Hematopoietic multipotent progenitor cell treated with erythropoietin and hydrocortisone succinate and interleukin-3 and kit ligand, for 8 days (in vitro differentiated cells): ENCODE measurements around the gene MAN1C1.
"Not testable (repeated sequence)": the region's sequence is repeated elsewhere in the genome, so short reads cannot be mapped to it uniquely, and the experiment has no call there.

ENCODE experiments used
- DNase-seq: peaks from one replicate; pipeline ENCODE4 v3.0.0-alpha.2; 2015

The MAN1C1 gene

DNA sequence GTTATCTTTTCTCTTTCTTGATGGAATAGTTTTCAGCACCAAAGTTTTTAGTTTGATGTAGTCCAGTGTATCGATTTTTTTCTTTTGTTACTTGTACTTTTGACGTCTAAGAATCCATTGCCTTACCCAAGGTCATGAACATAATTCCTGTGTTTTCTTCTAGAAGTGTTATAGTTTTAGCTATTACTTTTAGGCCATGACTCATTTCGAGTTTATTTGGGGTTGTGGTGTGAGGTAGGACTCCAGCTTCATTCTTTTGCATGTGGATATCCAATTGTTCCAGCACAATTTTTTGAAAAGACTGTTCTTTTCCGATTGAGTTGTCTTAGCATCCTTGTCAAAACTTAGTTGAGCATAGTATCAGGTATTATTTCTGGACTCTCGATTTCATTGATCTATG, 104.0 kb downstream of the MAN1C1 start:
- no peak for DNase-seq

DNA sequence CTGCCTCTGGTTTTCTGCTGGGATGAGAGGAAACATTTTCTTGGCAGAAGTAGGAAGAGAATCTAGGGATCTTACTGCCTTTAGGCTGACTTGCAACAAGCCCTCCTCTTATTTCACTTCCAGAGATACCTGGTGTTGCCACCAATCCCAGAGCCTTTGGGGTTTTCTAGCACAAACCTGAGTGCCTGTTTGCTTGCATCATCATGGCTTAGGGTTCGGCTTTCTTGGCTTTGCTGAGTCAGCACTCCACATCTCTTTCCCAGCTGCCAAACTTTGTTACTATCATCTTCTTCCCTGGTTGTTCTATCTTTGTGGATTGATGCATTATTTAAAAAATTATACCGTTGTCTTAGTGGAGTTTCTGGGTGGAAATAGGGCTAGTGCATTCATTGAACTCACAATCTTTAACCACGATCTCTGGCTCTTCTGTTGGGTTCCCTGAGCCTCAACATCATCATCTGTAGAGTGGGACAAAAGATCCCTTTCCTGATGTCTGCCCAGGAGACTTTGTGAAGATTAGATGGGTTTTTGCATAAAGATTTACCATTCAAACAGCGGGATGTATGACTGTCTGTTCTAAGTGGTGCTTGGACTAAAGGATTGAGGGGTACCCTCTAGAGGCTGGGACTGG, 106.8 kb downstream of the MAN1C1 start:
- DNase-seq = no peak

DNA sequence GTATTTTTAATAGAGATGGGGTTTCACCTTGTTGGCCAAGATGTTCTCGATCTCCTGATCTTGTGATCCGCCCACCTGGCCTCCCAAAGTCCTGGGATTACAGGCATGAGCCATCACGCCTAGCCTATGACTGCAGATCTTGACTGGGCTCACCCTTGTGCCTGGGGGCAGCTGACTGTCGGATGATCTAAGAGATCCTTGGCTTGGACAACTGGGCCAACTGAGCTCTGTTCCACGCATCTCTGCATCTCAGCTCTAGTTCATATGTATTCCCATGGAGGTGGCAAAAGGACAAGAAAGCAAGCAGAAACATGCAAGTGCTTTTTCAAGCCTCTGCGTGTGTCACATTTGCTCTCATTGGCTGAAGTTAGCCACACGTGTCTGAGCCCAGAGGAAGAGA, 107.6 kb downstream of the MAN1C1 start:
- DNase-seq = no peak

DNA sequence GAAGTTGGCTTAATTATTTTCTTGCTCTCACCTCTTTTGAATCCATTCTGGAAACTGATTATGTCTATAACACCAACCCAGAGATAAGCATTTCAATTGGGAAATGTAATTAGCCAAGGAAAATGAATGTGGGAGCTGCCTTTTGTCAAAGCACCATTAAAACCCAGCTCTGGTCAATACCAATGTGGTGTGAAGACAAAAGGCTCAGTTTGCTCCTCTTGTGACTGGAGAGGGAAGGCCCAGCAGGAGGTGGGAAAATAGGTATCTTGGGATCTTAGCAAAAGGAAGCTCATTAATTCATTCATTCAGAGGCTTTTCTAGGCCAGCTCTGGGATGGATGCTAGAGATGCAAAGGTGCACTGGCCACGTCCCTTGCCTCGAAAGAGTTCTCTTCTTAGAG, 108.4 kb downstream of the MAN1C1 start:
- no peak for DNase-seq

DNA sequence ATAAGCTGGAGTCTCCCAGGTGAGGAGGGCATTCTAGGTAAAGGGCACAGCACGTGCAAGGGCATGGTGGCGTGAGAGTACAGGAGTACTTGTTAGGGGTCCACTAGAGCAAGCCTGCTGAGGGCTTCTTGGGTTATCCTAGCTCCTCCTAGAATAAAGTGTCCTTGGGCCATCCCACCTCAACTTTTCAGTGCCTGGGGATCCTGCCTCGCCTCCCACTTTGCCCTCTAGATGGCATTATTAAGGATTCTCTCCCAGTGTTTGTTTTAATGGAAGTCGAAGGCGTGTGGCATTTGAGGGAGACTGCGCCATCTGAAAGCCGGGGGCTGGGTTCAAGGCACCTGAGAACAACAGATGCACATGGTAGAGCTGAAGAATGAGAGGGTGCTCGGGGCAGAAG, 108.9 kb downstream of the MAN1C1 start:
- no peak for DNase-seq

DNA sequence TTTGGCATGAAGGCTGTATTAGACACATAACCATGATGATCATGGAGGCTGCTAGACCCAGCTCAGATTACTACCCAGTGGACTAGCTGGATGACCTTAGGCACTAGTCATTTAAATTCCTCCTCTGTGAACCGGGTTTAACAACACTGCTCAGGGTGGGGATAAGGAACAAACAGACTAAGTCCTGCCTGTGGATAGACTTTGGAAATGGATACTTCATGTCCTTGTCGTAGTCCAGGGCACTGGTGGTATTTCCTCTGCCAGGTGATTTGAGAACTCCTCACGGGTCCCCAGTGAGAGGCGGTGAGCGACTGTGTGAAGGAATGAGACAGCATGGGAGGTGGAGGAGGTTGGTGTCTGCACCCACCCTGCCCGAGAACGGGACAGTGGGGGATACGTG, 110.5 kb downstream of the MAN1C1 start:
- no peak for DNase-seq

DNA sequence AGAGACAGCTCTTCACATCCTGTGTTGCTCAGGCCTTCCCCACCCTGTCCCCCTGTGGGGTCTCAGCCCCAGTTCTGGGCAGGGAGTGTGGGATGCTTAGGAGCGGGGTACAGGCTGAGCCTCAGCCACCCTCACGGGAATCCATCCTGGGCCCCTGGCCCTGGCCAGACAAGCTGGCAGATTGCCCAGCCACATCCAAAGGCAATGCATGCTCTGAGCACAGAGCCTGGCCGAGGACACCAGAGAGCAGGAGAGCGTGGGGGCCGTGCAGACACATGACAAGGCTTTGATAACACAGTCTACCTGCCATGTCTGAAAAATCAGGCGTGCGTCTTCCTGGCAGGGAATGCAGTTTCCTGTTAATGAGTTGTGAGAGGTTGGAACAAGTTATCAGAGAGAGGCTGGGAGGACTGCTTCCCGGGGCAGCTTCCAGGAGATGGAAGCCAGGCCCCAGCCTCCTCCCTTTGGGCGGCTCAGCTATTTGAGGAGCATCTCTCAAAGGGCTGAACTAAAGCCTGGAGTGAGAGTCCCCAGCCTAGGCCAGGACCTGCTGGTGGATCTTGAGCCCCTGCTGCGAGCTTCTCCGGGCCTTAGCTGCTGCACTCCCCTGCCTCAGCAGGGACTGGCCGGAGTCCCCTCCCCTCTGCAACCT, 111.2 kb downstream of the MAN1C1 start:
- DNase-seq = no peak

DNA sequence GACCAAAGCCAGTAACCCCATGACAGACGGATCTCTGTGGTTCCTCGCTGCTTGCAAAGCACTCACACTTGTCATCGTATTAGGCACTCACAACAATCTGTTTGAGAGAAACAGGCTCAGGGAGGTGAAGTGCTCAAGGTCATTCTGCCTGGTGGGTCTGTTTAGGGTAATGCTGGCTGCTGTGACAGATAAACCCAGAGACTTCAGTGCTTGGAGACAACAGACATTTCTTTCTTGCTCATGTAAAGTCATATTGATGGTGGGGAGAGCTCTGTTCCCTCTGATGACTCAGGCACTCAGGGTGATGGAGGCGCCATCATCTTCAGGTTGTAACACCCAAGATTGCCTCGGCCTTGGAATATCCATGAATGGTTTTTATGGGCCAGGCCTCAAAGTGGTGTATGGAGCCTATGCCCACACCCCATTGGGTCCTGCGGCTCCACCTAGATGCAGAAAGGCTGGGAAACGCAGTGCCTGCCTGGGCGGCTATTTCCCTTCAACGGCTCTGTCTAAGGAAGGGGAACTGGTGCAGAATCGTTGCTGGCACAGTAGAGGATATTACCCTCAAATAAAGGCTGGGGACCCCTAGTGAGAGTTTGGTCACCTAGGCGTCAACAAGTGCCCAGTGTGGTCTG, 111.8 kb downstream of the MAN1C1 start:
- DNase-seq = no peak

DNA sequence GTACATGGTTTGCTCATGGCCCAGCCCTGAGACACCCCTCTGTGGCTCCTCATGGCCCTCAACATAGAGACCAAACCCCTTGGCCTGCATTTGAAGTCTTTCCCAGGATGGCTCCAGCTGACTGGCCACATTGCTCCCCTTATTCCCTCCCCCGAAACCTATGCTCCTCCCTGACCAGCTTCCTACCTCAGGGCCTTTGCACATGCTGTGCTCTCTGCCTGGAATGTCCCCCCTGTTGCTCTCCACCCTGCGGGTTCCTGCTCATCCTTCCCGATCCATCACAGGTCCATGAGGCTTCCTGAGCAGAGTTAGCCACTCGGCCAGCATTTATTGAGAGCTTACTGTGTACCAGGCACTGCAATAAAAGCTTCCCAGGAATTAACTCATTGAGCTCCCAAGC, 112.5 kb downstream of the MAN1C1 start:
- DNase-seq = no peak

DNA sequence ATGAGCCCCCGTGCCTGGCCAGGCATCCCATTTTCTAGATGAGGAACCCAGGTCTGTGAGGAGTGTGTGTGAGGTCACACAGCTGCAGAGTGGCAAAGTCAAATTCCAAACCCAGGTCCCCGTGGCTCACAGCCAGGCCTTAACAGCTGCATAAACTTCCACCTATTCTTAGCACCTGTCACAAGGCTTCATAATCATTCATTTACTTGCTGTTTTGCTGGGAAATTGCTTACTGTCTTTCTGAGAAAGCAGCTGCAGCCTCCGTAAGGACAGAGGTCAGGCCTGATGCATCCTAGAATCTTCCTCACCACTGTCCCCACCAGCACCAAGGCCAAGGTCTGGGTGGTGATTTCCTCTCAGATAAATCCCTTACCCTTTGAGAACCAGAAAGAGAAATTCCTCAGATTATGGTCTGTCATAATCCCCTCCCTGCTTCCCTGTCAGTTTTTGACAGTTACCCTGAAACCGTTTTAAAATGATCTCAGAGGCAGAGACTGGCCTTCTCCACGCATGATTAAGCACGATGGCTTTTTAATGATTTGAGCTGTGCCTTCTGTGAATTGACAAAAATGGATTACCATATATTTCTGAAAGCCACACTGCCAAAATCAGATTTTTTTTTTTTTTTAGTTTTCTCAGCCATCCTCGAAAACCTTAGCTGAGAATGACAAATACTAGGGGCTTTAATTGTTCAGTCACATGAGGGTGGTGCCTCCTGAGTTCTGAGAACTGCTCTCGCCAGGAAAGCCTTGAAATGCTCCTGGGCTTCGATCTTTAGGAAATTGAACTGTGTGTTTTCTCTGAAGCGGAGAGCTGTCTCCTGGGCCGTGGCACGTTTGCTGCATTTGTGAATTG, 113.4 kb downstream of the MAN1C1 start:
- DNase-seq = no peak

DNA sequence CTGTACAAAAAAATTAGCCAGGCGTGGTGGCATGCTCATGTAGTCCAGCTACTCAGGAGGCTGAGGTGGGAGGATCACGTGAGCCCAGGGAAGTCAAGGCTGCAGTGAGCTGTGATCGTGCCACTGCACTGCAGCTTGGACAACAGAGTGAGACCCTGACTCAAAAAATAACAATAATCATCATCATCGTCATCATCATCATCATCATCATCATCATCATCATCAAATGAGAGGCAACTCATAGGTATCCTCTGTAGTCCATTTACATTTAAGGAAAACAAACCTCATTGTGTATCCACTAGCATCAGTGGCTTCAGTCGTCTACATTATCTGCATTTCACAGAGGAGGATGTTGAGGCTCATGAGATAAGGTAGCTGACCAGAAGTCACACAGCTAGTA, 114.6 kb downstream of the MAN1C1 start:
- no peak for DNase-seq

DNA sequence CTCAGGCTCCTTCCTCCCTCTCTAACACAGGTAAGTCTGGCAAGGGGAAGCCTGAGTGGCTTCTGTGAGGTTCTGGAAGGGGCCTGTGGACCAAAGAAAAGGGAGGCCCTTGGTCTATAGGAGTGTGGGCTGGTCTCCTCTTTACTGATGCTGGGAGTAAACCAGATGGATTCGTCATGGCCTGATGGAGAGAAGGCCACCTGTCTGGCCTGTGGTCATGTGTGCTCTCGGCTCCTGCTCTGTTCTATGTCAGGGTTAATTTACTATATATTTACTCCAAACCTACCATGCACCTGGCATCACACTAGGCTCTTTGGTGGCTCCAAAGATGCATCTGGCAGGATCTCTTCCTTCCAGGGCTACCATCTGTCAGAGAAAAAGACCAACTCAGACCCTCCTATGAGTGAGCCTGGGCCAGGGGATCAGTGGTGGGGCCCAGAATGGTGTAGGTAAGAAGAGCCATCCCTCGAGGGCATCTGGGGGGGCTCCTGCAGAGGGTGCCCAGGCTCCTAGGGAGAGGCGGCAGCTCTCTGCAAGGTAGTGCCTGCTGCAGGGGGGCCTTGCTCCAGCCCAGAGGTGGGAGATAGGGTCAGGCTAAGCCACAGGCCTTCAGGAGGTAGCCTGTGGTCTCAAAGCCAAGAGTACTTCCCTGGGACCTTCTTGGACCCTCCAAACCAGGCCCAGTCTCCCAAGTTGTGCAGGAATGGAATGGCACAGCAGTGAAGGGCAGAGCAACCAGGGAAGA, 115.2 kb downstream of the MAN1C1 start:
- no peak for DNase-seq

DNA sequence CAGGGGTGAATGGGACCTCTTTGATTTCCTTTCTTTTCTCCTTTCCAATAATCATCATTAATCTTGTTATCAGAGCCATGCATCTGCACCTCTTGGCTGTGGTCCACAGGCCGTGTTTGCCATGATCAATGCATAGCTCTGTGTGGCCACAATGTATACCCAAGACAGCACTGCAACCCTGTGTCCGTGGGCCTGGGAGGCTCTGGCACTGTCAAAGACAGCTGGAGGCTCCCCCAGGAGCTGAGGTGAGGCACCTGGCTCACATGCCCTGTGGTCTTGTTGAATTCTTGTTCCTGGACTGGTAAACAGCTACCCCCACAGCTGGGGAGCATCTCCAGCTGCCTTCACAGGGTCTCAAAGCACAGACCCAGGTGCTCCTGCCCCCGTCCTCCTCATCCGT, 116.2 kb downstream of the MAN1C1 start:
- DNase-seq = no peak

DNA sequence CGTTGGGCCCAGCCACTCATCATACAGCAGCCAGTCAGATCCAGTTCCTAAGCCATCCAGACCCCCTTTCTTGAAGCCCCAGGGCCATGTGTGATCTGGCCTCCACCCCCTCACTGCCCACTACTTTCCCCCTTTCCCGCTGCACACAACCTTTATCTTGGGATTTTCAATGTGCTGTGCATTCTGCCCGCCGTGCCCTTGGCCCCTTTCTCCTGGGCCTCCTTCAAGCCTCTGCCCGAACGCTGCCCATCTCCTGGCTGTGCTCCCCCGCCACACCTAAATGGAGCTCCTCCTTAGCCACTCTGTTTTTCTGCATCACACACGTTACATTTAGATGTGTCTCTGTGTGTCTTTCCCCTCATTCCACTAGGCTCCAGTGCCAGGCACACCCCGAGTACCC, 116.7 kb downstream of the MAN1C1 start:
- no peak for DNase-seq

DNA sequence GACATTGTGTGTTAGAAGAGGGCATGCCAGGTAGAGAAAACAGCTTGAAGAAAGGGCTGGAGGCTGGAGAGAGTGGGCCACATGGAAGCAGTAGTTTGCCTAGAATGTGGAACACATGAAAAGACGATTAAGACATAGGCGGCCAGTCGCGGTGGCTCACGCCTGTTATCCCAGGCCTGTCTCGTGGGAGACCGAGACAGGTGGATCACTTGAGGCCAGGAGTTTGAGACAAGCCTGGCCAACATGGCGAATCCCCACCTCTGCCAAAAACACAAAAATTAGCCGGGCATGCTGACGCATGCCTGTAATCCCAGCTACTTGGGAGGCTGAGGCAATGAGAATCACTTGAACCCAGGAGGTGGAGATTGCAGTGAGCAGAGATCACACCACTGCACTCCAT, 118.4 kb downstream of the MAN1C1 start:
- DNase-seq = not testable (repeated sequence)

DNA sequence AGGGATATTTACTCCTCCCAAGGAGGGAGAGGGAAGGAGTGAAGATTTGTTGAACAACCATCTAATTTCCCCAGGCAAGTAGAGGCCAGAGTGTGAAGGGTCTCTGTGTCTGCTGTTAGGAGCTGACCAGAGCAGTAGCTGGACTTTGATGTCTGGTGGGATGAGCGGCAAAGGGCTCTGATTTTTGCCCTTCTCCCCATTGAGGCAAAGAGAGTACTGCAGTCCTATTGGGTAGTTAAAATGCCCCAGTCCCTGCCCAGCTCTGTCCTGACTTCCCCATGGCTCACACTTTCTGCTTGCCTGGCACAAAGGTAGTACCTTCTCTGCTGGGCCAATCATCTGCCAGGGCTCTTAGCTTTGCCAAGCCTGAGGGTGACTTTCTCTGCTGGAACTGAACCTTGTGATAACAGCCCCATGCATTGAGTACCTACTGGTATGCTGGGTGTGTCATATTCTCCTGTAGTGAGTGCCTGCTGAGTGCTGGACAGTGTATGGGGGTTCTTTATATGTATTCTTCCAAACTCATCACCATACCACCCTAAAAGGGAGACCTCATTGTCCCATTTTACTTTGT, 119.5 kb downstream of the MAN1C1 start:
- DNase-seq = no peak

DNA sequence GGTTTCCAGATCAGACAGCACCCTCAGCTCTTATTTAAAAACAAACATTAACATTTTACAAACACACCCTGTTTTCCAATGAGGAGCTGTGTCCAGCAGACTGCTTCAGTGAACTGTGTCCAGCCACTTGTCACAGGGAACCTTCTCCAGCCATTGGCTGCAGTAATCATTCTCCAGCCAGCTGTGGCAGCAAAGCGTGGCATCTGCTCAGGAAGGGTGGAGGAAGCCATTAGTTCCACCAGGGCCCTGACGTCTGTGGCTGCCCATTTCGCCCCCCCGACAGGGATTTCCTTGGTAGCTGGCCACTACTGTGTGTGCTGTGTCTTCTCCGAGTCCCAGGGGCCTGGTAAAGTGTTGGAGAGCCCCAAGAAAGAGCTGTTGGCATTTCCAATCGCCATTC, 120.5 kb downstream of the MAN1C1 start:
- no peak for DNase-seq

DNA sequence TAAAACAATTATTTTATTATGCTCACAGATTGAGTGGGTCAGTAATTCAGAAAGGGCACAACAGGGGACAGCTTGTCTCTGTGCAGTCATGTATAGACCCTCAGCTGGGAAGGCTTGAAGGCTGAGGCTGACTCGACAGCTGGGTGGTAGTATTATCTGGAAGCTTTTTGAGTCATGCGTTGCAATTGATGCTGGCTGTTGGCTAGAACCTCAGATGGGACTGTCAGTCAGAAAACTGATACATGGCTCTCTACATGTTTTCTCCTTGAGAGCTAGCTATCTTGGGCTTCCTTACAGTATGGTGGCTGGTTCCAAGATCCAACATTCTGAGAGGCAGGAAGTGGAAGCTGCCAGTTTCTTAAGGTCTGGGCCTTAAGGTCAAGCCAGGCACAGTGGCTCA, 121.9 kb downstream of the MAN1C1 start:
- DNase-seq = no peak

DNA sequence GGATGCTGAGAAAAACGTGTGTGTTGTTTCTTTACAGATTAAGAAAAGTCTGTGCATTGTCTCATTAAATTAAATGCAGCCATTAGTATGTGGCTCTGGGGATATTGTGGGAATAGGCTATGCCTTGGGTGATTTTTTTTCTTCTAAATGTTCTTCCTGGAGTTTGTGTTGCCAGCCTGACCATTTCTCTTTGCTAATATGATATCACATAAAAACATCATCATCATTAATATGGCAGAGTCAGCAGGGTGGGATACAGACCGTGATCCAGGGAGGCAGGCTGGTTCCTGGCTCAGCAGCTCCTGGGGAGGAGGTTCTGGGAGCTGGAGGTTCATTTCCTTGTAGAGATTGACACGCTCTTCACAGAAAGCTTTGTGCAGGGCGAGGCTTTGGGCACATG, 122.8 kb downstream of the MAN1C1 start:
- no peak for DNase-seq

DNA sequence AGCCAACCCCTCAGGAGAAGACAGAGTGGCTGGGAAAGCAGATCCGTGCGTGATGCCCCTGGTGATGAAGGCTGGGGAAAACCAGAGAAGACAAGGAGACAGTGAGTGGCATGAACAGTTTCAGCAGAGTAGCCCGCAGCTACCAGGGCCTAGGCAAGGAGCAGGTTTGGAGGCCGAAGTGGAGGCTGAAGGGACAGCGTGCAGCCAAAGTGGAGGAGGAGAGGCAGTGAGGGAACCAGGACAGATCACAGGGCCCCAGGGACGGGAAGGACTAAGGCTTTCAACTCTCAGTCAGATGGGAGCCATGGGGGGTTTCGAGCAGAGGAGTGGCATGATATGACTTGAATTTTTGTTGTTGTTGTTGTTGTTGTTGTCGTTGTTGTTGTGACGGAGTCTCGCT, 123.5 kb downstream of the MAN1C1 start:
- no peak for DNase-seq

DNA sequence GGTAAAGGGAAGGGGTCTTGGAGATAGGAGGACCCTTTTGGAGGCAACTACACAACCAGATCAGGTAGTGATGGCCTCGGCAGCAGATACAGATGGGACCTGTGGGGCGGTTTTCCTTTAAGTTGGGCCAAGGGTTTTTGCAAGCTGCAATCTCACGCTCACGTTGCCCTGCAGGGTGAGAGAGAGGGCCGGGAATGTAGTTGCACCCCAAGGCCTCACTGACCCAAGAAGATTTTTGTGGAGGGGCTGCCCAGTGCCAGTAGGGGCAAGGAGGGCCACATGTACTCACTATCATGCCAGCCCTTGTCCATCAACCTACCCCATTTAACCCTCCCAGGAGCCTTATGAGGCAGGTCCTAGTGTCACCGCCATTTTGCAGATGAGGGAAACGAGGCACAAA, 125.7 kb downstream of the MAN1C1 start:
- DNase-seq = no peak
